ENCODE measurements around the gene MRPL40.

Gene MRPL40

GRCh38 chr22:19405652-19406051 is 26.7 kb upstream of the MRPL40 start:
- TF ChIP-seq CTCF (IDR thresholded peaks at IDR 0.05; ENCODE audit: low read depth, low read length), result no peak
- in situ Hi-C loops (cut with HindIII; ENCODE audit: low sequenced_read_pairs), result no loop called here
- no peak for DNase-seq (ENCODE audit: low read depth, low spot score)
- H3K4me3 ChIP-seq (ENCODE audit: low read depth, low read length), result no peak overlapping the region

GRCh38 chr22:19406281-19406811 is 26.0 kb upstream of the MRPL40 start:
- no peak overlapping the region for H3K4me3 ChIP-seq (ENCODE audit: low read depth, low read length)
- in situ Hi-C loops (cut with HindIII; ENCODE audit: low sequenced_read_pairs), result no loop called here
- no peak for TF ChIP-seq CTCF (IDR thresholded peaks at IDR 0.05; ENCODE audit: low read depth, low read length)
- no peak for DNase-seq (ENCODE audit: low read depth, low spot score)

- H3K4me3 ChIP-seq (ENCODE audit: low read depth, low read length), result no peak overlapping the region
- in situ Hi-C loops (cut with HindIII; ENCODE audit: low sequenced_read_pairs), result no loop called here
- TF ChIP-seq CTCF (IDR thresholded peaks at IDR 0.05; ENCODE audit: low read depth, low read length), result no peak
- DNase-seq (ENCODE audit: low read depth, low spot score), result no peak
Observed at GRCh38 chr22:19406846-19407245, 25.5 kb upstream of the MRPL40 start.

- no peak for TF ChIP-seq CTCF (IDR thresholded peaks at IDR 0.05; ENCODE audit: low read depth, low read length)
- no peak for DNase-seq (ENCODE audit: low read depth, low spot score)
- H3K4me3 ChIP-seq (ENCODE audit: low read depth, low read length), result no peak overlapping the region
- in situ Hi-C loops (cut with HindIII; ENCODE audit: low sequenced_read_pairs), result no loop called here
Observed at GRCh38 chr22:19407649-19408606, 24.4 kb upstream of the MRPL40 start.

GRCh38 chr22:19410941-19411689 is 21.2 kb upstream of the MRPL40 start:
- in situ Hi-C loops (cut with HindIII; ENCODE audit: low sequenced_read_pairs), result no loop called here
- TF ChIP-seq CTCF (IDR thresholded peaks at IDR 0.05; ENCODE audit: low read depth, low read length), result no peak
- no peak overlapping the region for H3K4me3 ChIP-seq (ENCODE audit: low read depth, low read length)
- DNase-seq (ENCODE audit: low read depth, low spot score), result no peak

- in situ Hi-C loops (cut with HindIII; ENCODE audit: low sequenced_read_pairs), result no loop called here
- H3K4me3 ChIP-seq (ENCODE audit: low read depth, low read length), result no peak overlapping the region
- TF ChIP-seq CTCF (IDR thresholded peaks at IDR 0.05; ENCODE audit: low read depth, low read length), result no peak
- DNase-seq (ENCODE audit: low read depth, low spot score), result no peak
Observed at GRCh38 chr22:19411690-19412045, 20.7 kb upstream of the MRPL40 start.
